Mesenchymal stem cell (in vitro differentiated cells and primary cell): Measurements from ENCODE around the gene GSAP.

Experiments used
- DNase-seq: peaks from one replicate; pipeline ENCODE4 v3.0.0-alpha.2; 2013
- H2AFZ ChIP-seq: one replicate; pipeline ENCODE4 v1.6.1; 2013; ENCODE audit warnings: low read depth, mild to moderate bottlenecking, control low read depth, inconsistent platforms, low read length, moderate library complexity
- H2AK5ac ChIP-seq: 2 replicates; pipeline ENCODE4 v1.6.1; 2013; ENCODE audit warnings: low read length, moderate library complexity, mild to moderate bottlenecking, inconsistent platforms; ENCODE audit not compliant: severe bottlenecking
- H2BK120ac ChIP-seq: one replicate; pipeline ENCODE4 v1.6.1; 2013; ENCODE audit warnings: low read depth, mild to moderate bottlenecking, inconsistent platforms, low read length, moderate library complexity
- H2BK12ac ChIP-seq, 2 experiments: one replicate each; pipeline ENCODE4 v1.6.1; 2013; ENCODE audit warnings: inconsistent platforms in 2 of 2, low read length in 2 of 2, mild to moderate bottlenecking in 2 of 2, moderate library complexity in 2 of 2, control low read depth in 1 of 2
- H2BK15ac ChIP-seq: one replicate; pipeline ENCODE4 v1.6.1; 2013; ENCODE audit warnings: mild to moderate bottlenecking, low read depth, inconsistent platforms; ENCODE audit not compliant: poor library complexity, severe bottlenecking
- H2BK5ac ChIP-seq: 2 replicates; pipeline ENCODE4 v1.6.1; 2013; ENCODE audit warnings: low read depth, mild to moderate bottlenecking, low read length, control low read depth, inconsistent platforms; ENCODE audit not compliant: poor library complexity, severe bottlenecking
- H3K14ac ChIP-seq, 2 experiments: one replicate each; pipeline ENCODE4 v1.6.1; 2013; ENCODE audit warnings: inconsistent platforms in 2 of 2, low read length in 2 of 2, control low read depth in 1 of 2, mild to moderate bottlenecking in 1 of 2, moderate library complexity in 1 of 2
- H3K18ac ChIP-seq, 2 experiments: one replicate each; pipeline ENCODE4 v1.6.1; 2013; ENCODE audit warnings: inconsistent platforms in 2 of 2, low read length in 2 of 2, control low read depth in 1 of 2, low read depth in 1 of 2, mild to moderate bottlenecking in 1 of 2
- H3K23ac ChIP-seq, 2 experiments: one replicate each; pipeline ENCODE4 v1.6.1; 2013; ENCODE audit warnings: inconsistent platforms in 2 of 2, low read length in 2 of 2, mild to moderate bottlenecking in 2 of 2, moderate library complexity in 2 of 2, control low read depth in 1 of 2
- H3K27ac ChIP-seq: 2 replicates; pipeline ENCODE4 v1.5.1; 2013; ENCODE audit warnings: mild to moderate bottlenecking, moderate library complexity, low read length, control low read depth, inconsistent platforms; ENCODE audit not compliant: poor library complexity, severe bottlenecking
- H3K27me3 ChIP-seq, 2 experiments: 2 replicates each; pipeline versions ENCODE4 v1.6.1 to v1.7.0; 2013; ENCODE audit warnings: low read length in 2 of 2, mild to moderate bottlenecking in 2 of 2, moderate library complexity in 2 of 2, control low read depth in 1 of 2, inconsistent platforms in 1 of 2; ENCODE audit not compliant: control insufficient read depth in 1 of 2, insufficient read depth in 1 of 2
- H3K36me3 ChIP-seq, 2 experiments: 2 replicates each; pipeline versions ENCODE4 v1.6.1 to v1.7.0; 2013; ENCODE audit warnings: low read length in 2 of 2, control low read depth in 1 of 2, inconsistent platforms in 1 of 2, low read depth in 1 of 2, mild to moderate bottlenecking in 1 of 2; ENCODE audit not compliant: insufficient read depth in 2 of 2, control insufficient read depth in 1 of 2
- H3K4ac ChIP-seq, 2 experiments: one replicate each; pipeline ENCODE4 v1.6.1; 2013; ENCODE audit warnings: inconsistent platforms in 2 of 2, low read length in 2 of 2, mild to moderate bottlenecking in 2 of 2, moderate library complexity in 2 of 2, control low read depth in 1 of 2, low read depth in 1 of 2
- H3K4me1 ChIP-seq: 2 replicates; pipeline ENCODE4 v1.6.1; 2013; ENCODE audit warnings: low read depth, low read length, control low read depth; ENCODE audit not compliant: control insufficient read depth, insufficient read depth
- H3K4me2 ChIP-seq: 2 replicates; pipeline ENCODE4 v1.6.1; 2013; ENCODE audit warnings: low read length, mild to moderate bottlenecking, inconsistent platforms; ENCODE audit not compliant: poor library complexity, severe bottlenecking
- H3K4me3 ChIP-seq, 2 experiments: 2 replicates each; pipeline versions ENCODE4 v1.5.1 to v1.7.0; 2013; ENCODE audit warnings: low read length in 2 of 2, mild to moderate bottlenecking in 2 of 2, control low read depth in 1 of 2, low read depth in 1 of 2; ENCODE audit not compliant: insufficient read depth in 1 of 2
- H3K79me1 ChIP-seq: replicated peaks from 2 replicates; pipeline ENCODE4 v1.6.1; 2013; ENCODE audit warnings: mild to moderate bottlenecking, control low read depth, low read length, inconsistent platforms; ENCODE audit not compliant: poor library complexity, severe bottlenecking
- H3K9ac ChIP-seq: 2 replicates; pipeline ENCODE4 v1.7.0; 2013; ENCODE audit warnings: mild to moderate bottlenecking, low read length, moderate library complexity
- H3K9me3 ChIP-seq: 2 replicates; pipeline ENCODE4 v1.7.0; 2013; ENCODE audit warnings: mild to moderate bottlenecking, low read length; ENCODE audit not compliant: control insufficient read depth
- H4K8ac ChIP-seq: one replicate; pipeline ENCODE4 v1.6.1; 2013; ENCODE audit warnings: inconsistent platforms, mild to moderate bottlenecking, low read length, moderate library complexity
- H4K91ac ChIP-seq: one replicate; pipeline ENCODE4 v1.6.1; 2013; ENCODE audit warnings: mild to moderate bottlenecking, low read length, inconsistent platforms
- WGBS: methylation state at CpG from one replicate; pipeline ENCODE4 v1.1.7; 2013; ENCODE audit warnings: mixed read lengths; 5-methylcytosine and 5-hydroxymethylcytosine counted together

The GSAP gene

DNA sequence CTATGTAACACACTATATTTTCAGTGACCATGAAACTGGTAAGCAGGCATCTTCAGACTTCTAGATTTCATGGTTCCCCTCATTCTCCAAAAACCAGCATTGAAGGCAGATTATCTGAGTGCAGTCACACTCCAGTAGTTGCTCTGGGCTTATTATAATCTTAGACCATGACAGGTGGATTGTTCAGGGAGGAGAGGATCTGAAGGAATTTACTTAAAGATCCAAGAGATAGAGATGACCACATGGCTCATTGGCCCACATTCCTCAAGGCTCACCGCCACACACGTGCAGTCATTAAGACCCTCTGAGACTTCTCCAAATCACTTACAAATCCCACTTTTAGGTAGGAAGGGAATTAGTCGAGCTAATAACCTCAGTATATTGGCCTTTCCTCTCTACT, 55.2 kb downstream of the GSAP start:
- Histone ChIP-seq H3K27me3 (no peaks in the 10 kb centered on the region), H2BK120ac (no peak overlapping the region)

DNA sequence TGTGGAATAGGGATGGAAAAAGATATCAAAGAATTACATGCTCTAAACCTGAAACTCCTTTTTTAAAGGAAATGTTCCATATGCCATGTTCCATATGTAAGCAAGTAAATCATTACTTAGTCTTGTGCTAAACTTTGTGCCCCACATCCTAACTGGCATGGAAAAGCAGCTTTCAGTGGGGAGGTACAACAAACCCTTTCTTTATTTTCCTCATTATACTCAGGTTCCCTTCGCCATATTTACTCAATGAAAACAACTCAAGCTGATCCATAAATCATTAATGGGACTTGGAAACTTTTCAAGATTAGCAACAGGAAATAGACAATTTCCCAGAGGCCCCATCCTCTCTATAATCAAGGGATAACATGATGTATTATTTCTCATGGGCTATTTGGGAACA, 56.0 kb downstream of the GSAP start:
- Histone ChIP-seq H3K27me3 (no peaks in the 10 kb centered on the region), H3K4me3 (no peak overlapping the region), H2BK15ac (no peak overlapping the region), H3K79me1 (no peaks in the 10 kb centered on the region), H4K8ac (no peak overlapping the region), H3K27ac (no peak overlapping the region), H3K4ac (no peak overlapping the region), H2AFZ (no peak overlapping the region), H3K9ac (no peak overlapping the region), H2AK5ac (no peak overlapping the region), H3K36me3 (peaks cover 0 to 4% of the 10 kb centered on the region in 2 experiments), H3K18ac (no peak overlapping the region), H2BK120ac (no peak overlapping the region), H2BK5ac (no peak overlapping the region), H4K91ac (no peak overlapping the region), H3K9me3 (no peaks in the 10 kb centered on the region), H3K4me2 (no peak overlapping the region), H3K23ac (no peak overlapping the region), H3K4me1 (peaks cover 2% of the 10 kb centered on the region), H2BK12ac (no peak overlapping the region), H3K14ac (no peak overlapping the region)
- no peak for DNase-seq
- 44% methylated on average over 1 of the region's 1 CpG for WGBS

More for the DNA sequence above, 55.2 kb downstream of the GSAP start:
- Histone ChIP-seq H4K91ac (no peak overlapping the region), H2AFZ (no peak overlapping the region), H3K14ac (no peak overlapping the region), H2BK12ac (no peak overlapping the region), H3K27ac (no peak overlapping the region), H3K18ac (no peak overlapping the region), H3K4me3 (no peak overlapping the region), H3K4me1 (peaks cover 2% of the 10 kb centered on the region), H3K4ac (no peak overlapping the region), H2BK15ac (no peak overlapping the region), H3K23ac (no peak overlapping the region), H3K36me3 (peaks cover 0 to 4% of the 10 kb centered on the region in 2 experiments), H2BK5ac (no peak overlapping the region), H4K8ac (no peak overlapping the region), H3K79me1 (no peaks in the 10 kb centered on the region), H3K9me3 (no peaks in the 10 kb centered on the region), H3K4me2 (no peak overlapping the region), H3K9ac (no peak overlapping the region), H2AK5ac (peak overlapping the region; percentile 19)
- DNase-seq = no peak
- 100% methylated on average over 2 of the region's 3 CpGs for WGBS

DNA sequence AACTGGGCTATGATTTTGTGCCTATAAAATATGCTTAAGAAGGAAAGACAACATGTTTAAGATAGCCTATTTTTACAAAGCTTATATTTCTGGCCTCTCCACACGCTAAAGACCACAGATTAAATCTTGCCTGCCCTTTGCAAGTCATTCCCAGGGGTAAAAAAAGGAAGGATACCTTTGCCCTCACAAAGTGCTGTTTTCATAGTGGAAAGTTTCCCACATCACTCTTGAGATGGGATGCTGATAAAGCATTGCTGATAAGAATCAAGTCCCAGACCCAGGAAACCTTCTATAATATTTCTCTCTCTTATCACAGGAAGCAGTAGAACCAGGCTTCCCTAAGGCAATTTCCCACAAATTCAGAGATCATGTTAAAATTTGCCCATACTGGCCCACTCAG, 56.5 kb downstream of the GSAP start:
- Histone ChIP-seq H3K27me3 (no peaks in the 10 kb centered on the region), H2BK120ac (no peak overlapping the region), H3K9me3 (no peaks in the 10 kb centered on the region), H3K14ac (no peak overlapping the region), H2AFZ (no peak overlapping the region), H3K4me3 (no peak overlapping the region), H4K8ac (no peak overlapping the region), H2AK5ac (no peak overlapping the region), H3K36me3 (peaks cover 0 to 4% of the 10 kb centered on the region in 2 experiments), H3K23ac (no peak overlapping the region), H3K9ac (no peak overlapping the region), H3K4me1 (peaks cover 3% of the 10 kb centered on the region), H2BK15ac (no peak overlapping the region), H2BK5ac (no peak overlapping the region), H3K18ac (no peak overlapping the region), H3K79me1 (no peaks in the 10 kb centered on the region), H3K4me2 (no peak overlapping the region), H4K91ac (no peak overlapping the region), H3K4ac (no peak overlapping the region), H3K27ac (no peak overlapping the region), H2BK12ac (no peak overlapping the region)
- no peak for DNase-seq
- no CpG with 5 or more reads among the region's 1 CpG for WGBS

DNA sequence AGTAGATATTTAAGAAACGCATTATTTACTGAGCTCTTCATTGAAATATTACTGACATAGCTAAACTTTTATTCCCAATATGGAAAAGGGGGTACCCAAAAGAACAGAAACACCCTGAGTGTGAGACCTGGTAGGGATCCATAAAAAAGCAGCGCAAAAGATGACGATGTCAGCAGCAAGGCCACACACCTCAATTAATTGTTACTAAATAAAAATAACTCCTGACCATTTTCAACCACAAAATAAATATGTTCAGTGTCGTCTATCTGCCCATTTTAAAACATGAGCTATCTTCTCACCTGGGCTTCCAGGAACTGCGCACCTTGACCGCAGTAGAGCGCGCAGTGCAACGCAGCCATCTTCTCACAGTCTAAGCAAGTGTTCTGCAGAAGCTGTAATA, 61.2 kb downstream of the GSAP start:
- Histone ChIP-seq H3K27ac (no peak overlapping the region), H2BK15ac (no peak overlapping the region), H2BK12ac (no peak overlapping the region), H3K4ac (no peak overlapping the region), H3K27me3 (no peaks in the 10 kb centered on the region), H3K4me3 (no peak overlapping the region), H2BK5ac (no peak overlapping the region), H3K79me1 (no peaks in the 10 kb centered on the region), H2AK5ac (no peak overlapping the region), H3K9ac (no peak overlapping the region), H3K14ac (no peak overlapping the region), H3K9me3 (no peaks in the 10 kb centered on the region), H4K91ac (no peak overlapping the region), H2AFZ (no peak overlapping the region), H4K8ac (no peak overlapping the region), H3K23ac (no peak overlapping the region), H3K36me3 (peaks cover 0 to 9% of the 10 kb centered on the region in 2 experiments), H3K4me1 (peaks cover 4% of the 10 kb centered on the region), H3K18ac (no peak overlapping the region), H3K4me2 (no peak overlapping the region), H2BK120ac (no peak overlapping the region)
- DNase-seq = no peak
- 98% methylated on average over 9 of the region's 9 CpGs for WGBS
